ELF-1 (cell line): ENCODE measurements around the gene ATP6V1A.

Experiments used
- DNase-seq: peaks from one replicate; pipeline ENCODE4 v3.0.0-alpha.2; 2016; ENCODE audit warnings: low read depth, low spot score

Gene ATP6V1A

DNA sequence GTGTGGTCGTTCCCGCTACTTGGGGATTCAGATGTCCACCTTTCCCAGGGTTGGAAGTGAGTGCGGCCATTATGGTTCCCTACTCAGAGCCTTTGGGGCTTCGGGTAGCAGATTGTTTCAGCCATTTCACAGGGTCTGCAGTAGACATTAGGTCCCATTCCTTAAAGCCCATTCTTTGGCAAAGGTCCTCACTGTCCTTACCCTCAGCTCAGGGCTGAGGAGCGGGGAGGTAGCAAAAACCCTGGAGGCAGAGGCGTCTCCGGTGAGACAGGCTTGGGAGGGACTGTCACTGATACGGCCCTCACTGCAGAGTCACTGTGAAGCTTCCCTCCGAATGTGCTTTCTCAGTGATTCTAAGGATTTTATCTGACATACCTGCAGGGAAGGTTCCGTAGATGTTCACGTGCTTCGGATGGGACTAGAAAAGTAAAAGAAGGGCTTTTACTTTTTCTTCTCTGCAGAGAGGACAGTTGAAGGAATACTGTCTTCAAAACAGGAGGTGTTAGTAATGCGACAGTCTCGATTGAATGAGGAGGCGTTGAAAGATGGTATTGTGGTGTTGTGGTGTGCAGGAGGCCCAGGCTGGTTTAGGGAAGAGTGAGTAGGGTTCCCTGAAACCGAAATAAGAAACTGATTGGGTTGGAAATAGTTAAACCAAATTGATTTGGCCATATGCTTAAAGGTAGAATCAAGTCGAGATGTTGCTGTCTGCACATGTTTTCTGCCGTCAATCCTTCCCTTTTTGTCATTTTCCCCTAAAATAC lies 630 bp downstream of the ATP6V1A start:
- DNase-seq: peak; percentile 76

DNA sequence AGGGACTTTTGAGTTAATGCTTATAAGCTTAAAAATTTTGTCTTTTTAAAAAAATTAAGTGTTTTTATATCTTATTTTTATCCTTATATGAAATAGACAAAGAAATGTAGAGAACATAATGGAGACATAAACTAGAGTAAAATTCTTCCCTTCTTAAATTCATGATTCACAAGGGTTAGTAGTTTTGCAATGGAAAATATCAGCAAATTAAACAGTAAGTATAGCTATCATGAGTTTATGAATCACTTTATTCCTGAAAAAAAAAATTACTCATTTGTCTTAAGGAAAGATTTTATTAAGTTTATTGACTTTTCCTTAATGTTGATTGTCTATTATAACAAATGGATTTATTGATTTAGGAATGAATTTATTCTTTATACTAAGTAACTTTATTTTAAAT lies 4.3 kb downstream of the ATP6V1A start:
- DNase-seq: no peak

DNA sequence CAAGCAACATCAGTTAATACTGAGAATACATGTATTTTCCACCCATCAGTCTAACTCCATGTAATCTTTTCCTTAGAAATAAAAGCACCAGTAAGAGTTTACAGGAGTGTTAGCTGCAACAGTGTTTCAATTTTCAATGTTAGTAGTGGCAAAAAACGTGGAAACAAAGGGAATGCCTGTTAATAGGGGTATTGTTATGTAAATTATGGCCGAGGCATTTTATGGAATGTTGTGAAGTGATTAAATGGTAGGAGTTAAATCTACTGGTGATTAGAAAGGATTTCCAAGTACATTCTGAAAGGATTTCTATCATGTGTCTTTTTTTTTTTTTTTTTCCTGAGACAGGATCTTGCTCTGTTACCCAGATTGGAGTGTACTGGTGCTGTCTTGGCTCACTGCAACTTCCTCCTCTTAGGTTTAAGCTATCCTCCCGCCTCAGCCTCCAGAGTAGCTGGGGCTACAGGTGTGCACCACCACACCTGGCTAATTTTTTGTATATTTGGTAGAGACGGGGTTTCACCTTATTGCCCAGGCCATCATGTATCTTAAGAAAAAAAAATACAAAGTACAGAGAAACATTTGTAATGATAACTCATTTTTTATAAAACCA lies 6.6 kb downstream of the ATP6V1A start:
- no peak for DNase-seq

DNA sequence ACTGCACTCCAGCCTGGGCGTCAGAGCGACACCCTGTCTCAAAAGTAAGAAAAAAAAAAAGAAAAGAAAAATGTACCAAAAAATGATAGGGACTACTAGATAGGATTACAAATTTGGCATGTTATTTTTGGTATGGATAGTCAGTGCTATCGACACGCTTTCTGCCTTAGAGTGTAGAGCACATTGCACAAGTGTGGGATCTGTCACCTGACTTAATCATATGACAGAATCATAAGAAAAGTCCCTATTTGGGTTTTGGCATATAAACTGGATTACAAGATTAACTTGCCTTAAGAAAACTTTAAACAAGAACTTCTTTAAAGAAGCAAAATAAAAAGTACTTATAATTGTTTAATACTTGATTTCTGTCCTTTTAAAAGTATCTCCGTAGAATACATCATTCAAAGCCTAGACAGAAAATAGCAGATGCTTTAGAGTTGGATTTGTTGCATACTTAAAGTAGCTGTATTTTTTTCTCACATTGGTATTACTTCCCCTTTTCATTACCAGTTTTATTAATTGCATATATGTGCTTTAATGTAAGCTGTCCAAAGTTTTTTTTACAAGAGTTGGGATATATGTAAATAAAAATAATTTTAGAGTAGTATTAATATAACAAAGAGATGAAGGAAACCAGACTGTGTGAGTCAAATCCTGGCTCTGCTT lies 7.8 kb downstream of the ATP6V1A start:
- DNase-seq: no peak

DNA sequence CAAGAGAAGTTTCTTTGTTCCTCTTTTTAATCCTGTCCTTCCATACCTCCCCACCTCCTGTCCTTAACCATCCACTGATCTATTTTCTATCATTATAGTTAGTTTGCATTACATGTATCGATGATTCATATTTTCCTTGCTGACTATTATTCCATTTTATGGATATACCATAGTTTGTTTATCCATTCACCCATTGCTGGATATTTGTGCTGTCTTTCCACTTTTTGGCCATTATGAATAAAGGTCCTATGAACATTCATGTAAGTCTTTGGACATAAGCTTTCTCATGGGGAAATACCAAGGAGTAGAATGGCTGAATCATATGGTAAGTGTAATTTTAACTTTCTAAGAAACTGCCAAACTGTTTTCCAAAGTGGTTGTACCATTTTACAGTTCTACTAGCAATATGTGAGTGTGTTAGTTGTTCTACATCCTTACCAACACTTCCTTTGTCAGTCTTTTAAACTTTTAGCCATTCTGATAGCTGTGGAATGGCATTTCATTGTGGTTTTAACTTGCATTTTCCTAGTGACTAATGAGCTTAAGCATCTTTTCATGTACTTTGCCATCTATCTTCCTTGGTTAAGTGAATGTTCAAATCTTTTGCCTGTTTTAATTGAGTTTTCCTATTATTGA lies 11.7 kb downstream of the ATP6V1A start:
- DNase-seq: no peak

DNA sequence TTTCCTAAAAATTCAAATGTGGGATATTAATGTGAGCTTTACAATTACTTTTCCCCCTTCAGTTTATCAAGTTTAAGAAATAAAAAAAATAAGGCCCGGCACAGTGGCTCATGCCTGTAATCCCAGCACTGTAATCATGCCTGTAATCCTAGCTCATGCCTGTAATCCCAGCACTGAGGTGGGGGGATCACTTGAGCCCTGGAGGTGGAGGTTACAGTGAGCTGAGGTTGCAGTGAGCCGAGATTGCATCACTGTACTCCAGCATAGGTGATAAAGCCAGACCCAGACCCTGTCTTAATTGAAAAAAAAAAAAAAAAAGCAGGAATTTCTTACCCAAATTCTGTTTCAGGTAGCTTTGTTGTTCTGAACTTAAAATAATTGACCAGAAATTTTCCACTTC lies 17.9 kb downstream of the ATP6V1A start:
- no peak for DNase-seq

DNA sequence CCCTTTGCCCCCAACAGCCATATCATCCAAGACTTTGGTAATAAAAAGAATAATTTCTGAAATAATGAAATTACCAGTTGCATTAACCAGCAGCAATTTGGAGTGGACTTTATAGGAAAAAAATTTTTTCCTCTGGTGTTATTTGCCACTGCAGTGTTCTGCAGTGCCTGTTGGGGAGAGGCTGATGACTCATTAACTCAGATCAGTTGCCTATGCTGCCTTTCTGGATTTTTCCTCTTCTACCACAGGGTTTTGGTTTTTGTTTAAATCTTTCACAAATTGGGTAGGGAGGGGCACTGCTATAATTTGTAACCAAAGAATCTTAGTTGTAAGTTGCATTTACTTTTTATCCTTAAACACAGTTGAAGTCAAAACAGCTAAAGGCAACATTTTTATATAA lies 22.7 kb downstream of the ATP6V1A start:
- DNase-seq: no peak

DNA sequence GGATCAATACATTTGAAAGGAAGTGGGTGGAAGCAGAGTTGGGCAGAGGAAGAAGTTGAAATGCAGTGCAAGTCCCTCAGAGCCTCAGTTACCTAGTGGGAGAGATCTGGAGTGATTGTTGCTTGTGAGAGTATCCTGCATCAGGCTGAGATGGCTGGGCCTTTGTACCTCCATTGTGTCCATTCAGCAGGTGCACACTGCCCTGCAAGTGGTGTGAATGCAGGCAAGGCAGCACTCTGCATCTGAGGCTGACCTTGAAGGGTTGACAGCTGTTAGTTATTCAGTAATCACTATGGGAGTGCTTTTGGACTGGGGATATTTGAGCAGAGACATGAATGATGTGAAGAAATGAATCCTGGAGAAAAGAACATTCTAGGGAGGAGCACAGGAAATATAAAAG lies 25.2 kb downstream of the ATP6V1A start:
- no peak for DNase-seq

DNA sequence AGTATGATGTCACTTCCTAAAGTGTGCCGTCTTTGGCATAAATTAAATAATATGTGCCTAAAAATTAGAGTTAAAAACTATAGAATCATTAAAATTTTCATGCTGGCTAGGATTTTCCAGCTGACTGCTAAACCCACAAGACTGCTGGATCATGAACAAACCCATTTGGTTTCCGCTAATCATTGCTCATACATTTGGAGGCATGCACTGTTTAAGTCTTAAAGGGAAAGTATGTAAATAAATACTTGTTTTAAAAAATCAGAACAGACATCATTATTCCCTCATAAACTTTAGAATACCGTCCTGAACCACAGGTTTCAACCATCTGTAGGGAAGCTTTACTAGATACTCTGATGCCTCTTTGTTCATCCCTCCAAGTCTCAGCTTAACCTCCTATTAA lies 26.5 kb downstream of the ATP6V1A start:
- DNase-seq: no peak

DNA sequence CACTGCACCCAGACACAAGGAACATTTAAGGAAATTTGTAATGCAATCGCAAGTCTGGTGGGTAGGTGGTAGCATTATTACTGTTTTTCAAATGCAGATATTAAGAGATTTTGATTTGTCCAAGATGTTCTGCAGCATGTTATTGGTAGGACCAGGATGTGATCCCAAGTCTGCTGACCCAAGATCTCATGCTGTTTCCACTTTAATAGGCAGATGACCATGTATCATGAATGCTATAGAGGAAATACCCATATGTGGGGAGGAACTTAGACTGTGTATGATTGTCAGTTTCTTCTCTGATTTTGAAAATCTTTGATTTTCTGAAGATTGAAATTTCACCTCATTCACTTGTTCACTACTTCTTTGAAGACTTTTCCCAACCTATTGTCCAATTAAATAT lies 28.7 kb downstream of the ATP6V1A start:
- no peak for DNase-seq

DNA sequence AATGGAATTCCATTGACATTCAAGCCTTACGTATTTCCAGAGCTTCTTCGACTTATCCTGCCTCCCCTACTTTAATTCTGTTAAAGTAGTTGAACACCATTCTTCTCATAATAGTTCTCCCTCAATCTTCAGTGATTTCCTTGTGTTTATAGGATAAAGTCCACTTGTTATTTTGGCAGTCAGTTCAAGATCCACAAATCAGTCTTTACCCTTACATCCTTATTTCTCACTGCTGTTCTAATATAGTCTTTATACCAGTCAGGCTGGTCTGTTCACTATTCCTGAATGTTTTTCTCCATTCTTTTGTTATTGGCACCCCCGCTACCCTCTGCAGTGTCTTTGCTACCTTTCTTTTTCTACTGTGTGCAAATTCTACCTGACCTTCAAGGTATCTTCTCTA lies 29.7 kb downstream of the ATP6V1A start:
- DNase-seq: no peak

DNA sequence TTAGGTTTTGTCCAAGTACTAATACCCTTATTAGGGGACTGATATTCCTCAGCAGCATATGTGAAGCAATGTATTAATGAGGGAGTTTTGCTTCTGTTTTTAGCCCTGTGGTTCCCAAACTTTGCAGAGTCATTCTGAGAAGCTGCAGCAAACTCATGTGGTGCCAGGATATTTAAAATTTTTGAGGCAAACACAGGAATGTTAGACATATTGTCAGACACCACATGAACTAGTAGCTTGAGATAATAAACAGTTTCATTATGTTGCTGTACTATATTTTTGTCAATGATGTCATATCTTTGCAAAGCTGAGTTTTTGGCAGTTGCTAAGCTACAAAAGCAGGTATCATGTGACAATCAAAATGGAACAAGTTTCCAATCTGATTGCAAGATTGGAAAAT lies 36.6 kb downstream of the ATP6V1A start:
- DNase-seq: no peak

DNA sequence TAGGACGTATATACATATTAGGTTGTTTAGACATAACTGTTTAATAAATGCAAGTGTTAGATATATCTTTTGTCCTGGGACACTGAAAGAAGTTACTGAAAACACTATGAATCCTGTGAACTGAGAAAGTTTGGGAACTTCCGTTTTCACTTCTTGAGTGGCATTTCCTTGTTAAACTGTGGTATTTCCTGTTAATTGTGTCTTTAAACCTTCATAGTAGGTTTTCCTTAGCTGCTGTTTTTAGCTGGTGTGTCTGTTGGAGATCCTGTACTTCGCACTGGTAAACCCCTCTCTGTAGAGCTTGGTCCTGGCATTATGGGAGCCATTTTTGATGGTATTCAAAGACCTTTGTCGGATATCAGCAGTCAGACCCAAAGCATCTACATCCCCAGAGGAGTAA lies 37.1 kb downstream of the ATP6V1A start:
- no peak for DNase-seq

DNA sequence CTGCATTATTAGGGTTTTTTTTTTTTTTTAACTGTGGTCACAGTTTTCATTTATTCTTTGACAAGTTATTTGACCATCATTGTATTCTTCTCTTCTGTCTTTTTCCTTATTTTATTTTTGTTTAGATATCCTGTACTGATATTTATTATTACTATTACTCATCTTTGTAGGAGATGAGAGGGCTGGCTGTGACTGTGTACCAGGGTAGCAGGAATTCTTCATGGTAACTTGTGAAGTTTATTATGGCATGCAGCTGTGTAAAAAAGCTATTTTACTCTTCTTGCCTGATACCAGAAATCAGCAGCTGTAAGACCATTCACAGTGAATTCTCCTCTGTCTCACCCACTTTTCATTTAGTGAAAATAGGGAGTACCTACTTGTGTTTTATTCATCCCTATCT lies 44.5 kb downstream of the ATP6V1A start:
- DNase-seq: no peak

DNA sequence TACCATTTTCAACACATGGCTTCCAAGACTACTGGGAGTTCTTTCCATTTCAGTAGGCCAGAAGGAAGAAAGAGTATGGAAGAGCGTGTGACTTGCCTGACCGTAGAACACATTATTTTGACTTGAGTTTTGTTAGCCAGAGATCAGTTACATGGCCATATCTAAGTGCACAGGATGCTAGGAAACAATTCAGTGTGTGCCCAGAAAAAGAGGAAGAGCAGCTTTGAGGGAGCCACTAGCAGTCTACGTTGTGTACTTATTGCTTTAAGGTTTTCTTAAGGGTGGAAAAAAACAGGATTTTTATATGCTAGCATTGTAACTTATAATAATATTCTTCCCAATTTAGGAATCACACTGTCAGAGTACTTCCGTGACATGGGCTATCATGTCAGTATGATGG lies 47.7 kb downstream of the ATP6V1A start:
- DNase-seq: no peak

DNA sequence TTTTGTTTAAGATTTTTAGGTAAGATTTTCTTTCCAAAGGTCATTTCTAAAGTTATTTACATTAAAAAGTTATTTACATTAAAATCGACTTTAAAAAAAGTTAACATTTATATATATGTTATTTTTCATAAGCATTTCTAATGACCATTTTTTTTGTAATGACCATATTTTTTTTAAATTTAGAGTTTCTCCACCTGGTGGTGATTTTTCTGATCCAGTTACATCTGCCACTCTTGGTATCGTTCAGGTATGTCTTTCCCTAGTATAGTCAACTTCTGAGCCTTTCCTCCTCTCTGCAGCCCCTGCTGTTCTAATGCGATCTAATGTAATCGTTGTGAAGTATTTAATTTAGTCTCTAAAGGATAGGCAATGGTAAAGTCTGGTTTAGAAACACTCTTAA lies 48.9 kb downstream of the ATP6V1A start:
- DNase-seq: no peak

DNA sequence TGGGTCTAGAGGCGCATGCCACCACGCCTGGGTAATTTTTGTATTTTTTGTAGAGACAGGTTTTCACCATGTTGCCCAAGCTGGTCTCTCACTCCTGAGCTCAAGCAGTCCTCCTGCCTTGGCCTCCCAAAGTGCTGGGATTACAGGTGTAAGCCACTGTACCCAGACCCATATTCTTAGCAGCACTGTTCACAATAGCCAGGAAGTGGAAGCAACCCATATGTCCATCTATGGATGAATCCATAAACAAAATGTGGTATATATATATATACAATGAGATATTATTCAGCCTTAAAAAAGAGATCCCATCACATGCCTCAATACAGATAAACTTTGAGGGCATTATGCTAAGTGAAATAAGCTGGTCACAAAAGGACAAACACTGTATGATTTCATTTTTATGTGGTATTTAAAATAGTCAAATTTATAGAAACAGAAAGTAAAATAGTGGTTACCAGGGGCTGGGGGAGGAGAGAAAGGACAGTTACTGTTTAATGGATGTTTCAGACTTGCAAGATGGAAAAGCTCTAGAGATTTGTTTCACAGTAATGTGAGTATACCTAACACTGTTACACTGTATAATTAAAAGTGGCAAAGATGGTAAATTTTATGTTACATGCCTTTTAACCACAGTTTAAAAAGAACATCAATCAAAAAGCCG lies 56.1 kb downstream of the ATP6V1A start:
- no peak for DNase-seq

DNA sequence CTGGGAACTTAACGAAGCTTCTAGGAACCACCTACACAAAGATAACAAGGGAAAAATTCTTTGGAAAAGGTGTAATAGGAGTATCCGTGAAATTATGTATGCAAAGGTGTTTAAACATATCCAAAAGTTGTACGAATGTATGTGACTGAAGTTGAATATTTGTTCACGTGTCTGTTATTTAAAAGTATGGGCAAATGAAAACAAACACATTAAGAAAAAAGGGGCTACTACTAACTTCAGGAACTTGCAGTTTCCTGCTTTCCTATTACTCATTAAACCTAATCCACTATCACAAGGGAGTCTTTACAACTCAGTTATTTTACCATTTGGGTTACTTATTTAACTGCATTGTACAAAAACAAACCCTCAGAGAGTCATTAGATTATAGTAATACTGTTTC lies 57.8 kb downstream of the ATP6V1A start:
- DNase-seq: no peak

DNA sequence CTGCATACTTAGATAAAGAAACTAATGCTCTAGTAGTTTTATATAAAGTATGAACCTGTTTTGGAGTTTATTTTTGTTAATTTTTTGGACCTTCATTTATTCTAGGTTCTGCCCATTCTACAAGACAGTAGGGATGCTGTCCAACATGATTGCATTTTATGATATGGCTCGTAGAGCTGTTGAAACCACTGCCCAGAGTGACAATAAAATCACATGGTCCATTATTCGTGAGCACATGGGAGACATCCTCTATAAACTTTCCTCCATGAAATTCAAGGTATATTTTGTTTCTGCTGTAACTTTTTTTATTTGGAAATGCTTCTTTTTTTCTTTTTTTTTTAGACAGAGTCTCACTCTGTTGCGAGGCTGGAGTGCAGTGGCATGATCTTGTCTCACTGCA lies 58.4 kb downstream of the ATP6V1A start:
- DNase-seq: no peak

DNA sequence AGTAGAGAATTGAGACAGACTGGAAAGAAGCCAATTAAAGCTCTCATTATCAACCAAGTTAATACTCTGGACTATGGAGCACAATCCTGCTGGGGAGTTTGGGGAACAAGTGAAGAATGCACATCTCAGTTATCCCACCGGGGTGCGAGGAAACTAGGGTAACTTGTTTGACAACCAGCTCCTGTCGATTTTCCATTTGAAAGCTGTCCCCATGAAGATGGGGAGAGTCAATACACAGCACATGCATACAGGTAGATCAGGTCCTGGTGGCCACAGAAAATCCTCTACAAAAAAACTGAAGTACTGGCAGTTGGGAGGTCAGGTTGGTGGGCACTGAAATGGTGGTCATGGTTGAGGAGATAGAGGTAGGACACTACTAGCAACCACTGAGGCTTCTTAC lies 66.0 kb downstream of the ATP6V1A start:
- no peak for DNase-seq

DNA sequence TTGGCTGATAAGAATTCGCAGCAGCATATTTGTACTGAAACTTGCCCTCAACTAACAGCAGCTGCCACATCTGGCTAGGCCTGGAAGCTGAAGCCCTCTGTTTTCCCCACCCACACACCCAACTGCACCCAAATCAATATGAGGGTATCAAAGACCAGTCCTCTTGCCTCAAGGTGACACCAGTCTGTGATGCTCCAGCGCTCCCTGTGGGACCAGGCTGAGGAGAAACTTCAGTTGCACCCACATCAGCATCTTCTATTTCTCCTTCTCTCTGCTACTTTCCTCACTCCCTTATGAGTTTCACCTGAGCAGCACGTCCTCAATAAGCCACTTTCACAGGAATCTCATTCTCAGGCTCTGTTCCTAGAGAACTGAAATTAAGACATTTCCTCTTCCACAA lies 73.0 kb downstream of the ATP6V1A start:
- DNase-seq: no peak

DNA sequence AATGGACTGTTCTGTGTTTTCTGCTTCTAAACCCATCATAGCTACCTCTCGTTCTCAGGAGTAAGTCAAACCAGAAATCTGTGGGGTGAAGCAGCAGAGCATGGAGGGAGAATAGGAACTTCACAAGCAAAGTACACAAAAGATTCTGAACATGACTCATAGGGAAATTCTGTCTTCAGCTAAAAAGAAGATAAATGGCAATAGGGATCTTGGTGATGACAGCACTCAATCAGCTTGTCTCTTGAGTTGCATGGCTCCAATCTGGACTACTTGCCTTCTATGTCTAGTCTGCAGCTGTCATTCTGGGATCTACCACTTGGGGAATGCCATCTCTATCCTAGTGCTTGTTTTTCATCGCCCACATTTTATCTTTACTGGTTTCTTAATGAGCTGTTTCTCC lies 78.3 kb downstream of the ATP6V1A start:
- no peak for DNase-seq
